Pancreas (tissue), 10 donors: ENCODE measurements around the gene HTRA1. TPM values are rescaled to one million over a fixed set of nuclear protein-coding genes. Genes with fewer than 3 reads are reported as not detected.

Experiments used
- ATAC-seq, 4 donors: fragments of 200-7000 bp; cut with Tn5 transposase; one replicate each; pipeline versions ENCODE4 v1.8.0 to v1.9.1; 2020; ENCODE audit warnings: mild to moderate bottlenecking in 4 of 4, moderate library complexity in 4 of 4
- DNase-seq, 6 donors: peaks; one replicate each; pipeline ENCODE4 v3.0.0-alpha.2; 2020
- FAIRE-seq: peaks from 2 replicates; lab custom pipeline; 2012; peaks lifted over from hg19 to GRCh38; lab: Jason Lieb, UNC
- H3K27ac ChIP-seq, 4 donors: fragments of 200-600 bp; sonication (generic); 1 replicate in 3 of 4; 2 replicates in 1 of 4; pipeline versions ENCODE4 v1.5.0 to v1.8.0; 2020
- H3K27me3 ChIP-seq, 4 donors: fragments of 200-600 bp; one replicate each; pipeline ENCODE4 v1.8.0; 2021
- H3K36me3 ChIP-seq, 3 donors: fragments of 200-600 bp; sonication (generic) in 1 of 3; one replicate each; pipeline versions ENCODE4 v1.5.0 to v1.8.0; 2020 to 2021
- H3K4me1 ChIP-seq, 3 donors: fragments of 200-600 bp; one replicate each; pipeline ENCODE4 v1.8.0; 2021
- H3K4me3 ChIP-seq, 4 donors: fragments of 200-600 bp; sonication (generic) in 2 of 4; one replicate each; pipeline versions ENCODE4 v1.5.0 to v1.8.0; 2020 to 2021
- H3K9me3 ChIP-seq, 4 donors: fragments of 200-600 bp; one replicate each; pipeline ENCODE4 v1.8.0; 2021
- CTCF ChIP-seq, 4 donors: fragments of 200-600 bp; sonication (generic) in 3 of 4; IDR thresholded peaks; one replicate each; pipeline versions ENCODE4 v1.5.0 to v1.8.0; 2021; ENCODE audit warnings: antibody characterized with exemption in 4 of 4
- WGBS, 2 donors: extraction: QIAGEN DNeasy Blood & Tissue Kit; methylation state at CpG; one replicate each; pipeline ENCODE4 v1.1.7; 2013; 5-methylcytosine and 5-hydroxymethylcytosine counted together
- intact Hi-C, 3 donors: fragments of 100-400 bp; cut with DNase I; formaldehyde crosslinking; loops; one replicate each; pipeline versions ENCODE4 v1.11.1 to v1.14.2; 2022
- polyA plus RNA-seq, 2 donors: library from polyadenylated mRNA; stranded (reverse); fragments of 200-250 nt; gene quantifications; one replicate each; pipeline ENCODE4 v1.2.3, GENCODE V29; 2013
- total RNA-seq, 6 donors: library from RNA; stranded (reverse); fragmentation: NEBNext Ultra II Directional in 4 of 6; extraction: Animal tissue kit (Norgen Biotek cat#: 25700) in 4 of 6; gene quantifications; one replicate each; pipeline versions ENCODE4 v1.2.1 to v1.2.4, GENCODE V29; 2021 to 2023
- donor health status: healthy with polysubstance abuse.
- donor health status: DM: no; HTN: no; CAD: no; lungs with moderate emphysema.
- donor health status: DM: no; HTN: no; CAD: no.
- donor health status: control.
- donor health status: control.
- donor health status: Bipolar disorder and iron deficiency.
- donor health status: DM: yes; HTN: yes; CAD: no.
- donor health status: DM: no; HTN: no; CAD: no.
- donor health status: DM: no; HTN: no; CAD: no.
- donor health status: DM: yes; HTN: yes; CAD: no.

HTRA1 gene
- total and polyA plus RNA-seq, 8 donors, result 10.4 to 83.0 (median 20.8) TPM

GRCh38 chr10:122490268-122490667 lies 28.9 kb downstream of the HTRA1 start:
- FAIRE-seq (no peak), DNase-seq (no peak), ATAC-seq (no peak)
- Histone ChIP-seq H3K9me3 (no peaks in the 10 kb centered on the region), H3K4me3 (no peak overlapping the region), H3K36me3 (no peaks in the 10 kb centered on the region), H3K4me1 (no peaks in the 10 kb centered on the region), H3K27me3 (no peaks in the 10 kb centered on the region), H3K27ac (no peak overlapping the region)
- 88 to 90% methylated on average over 4 of the region's 4 CpGs for WGBS, 2 donors
- no peak for TF ChIP-seq CTCF (IDR thresholded peaks at IDR 0.05)
- intact Hi-C loops, result no loop called here

- no peak overlapping the region for H3K27ac ChIP-seq
- no peak for ATAC-seq
- FAIRE-seq, result no peak
- TF ChIP-seq CTCF (IDR thresholded peaks at IDR 0.05), result no peak
- no peaks in the 10 kb centered on the region for H3K27me3 ChIP-seq
- DNase-seq, result peak in 1 of 6 donors; percentile 46
- no peaks in the 10 kb centered on the region for H3K9me3 ChIP-seq
- H3K36me3 ChIP-seq, result no peaks in the 10 kb centered on the region
- intact Hi-C loops, result no loop called here
- WGBS, 2 donors, result 86 to 90% methylated on average over 26 of the region's 26 CpGs
- no peaks in the 10 kb centered on the region for H3K4me1 ChIP-seq
- no peak overlapping the region for H3K4me3 ChIP-seq
These were observed 29.7 kb downstream of the HTRA1 start for GRCh38 chr10:122490786-122491680.

GRCh38 chr10:122492006-122492405 lies 30.7 kb downstream of the HTRA1 start:
- FAIRE-seq (no peak), DNase-seq (no peak), ATAC-seq (no peak)
- intact Hi-C loops, result no loop called here
- Histone ChIP-seq H3K36me3 (no peaks in the 10 kb centered on the region), H3K27me3 (no peaks in the 10 kb centered on the region), H3K4me3 (no peak overlapping the region), H3K27ac (no peak overlapping the region), H3K4me1 (no peaks in the 10 kb centered on the region), H3K9me3 (no peaks in the 10 kb centered on the region)
- 90 to 91% methylated on average over 9 of the region's 9 CpGs for WGBS, 2 donors
- no peak for TF ChIP-seq CTCF (IDR thresholded peaks at IDR 0.05)

GRCh38 chr10:122492999-122493481 lies 31.7 kb downstream of the HTRA1 start:
- no peaks in the 10 kb centered on the region for H3K4me1 ChIP-seq
- WGBS, 2 donors, result 86 to 88% methylated on average over 9 of the region's 9 CpGs
- no peaks in the 10 kb centered on the region for H3K36me3 ChIP-seq
- no peaks in the 10 kb centered on the region for H3K9me3 ChIP-seq
- intact Hi-C loops, result no loop called here
- peak in 3 of 4 donors; percentile 22 to 34 (median 31) for ATAC-seq
- no peak overlapping the region for H3K27ac ChIP-seq
- no peaks in the 10 kb centered on the region for H3K27me3 ChIP-seq
- FAIRE-seq, result no peak
- no peak for TF ChIP-seq CTCF (IDR thresholded peaks at IDR 0.05)
- peak in 1 of 6 donors; percentile 41 for DNase-seq
- no peak overlapping the region for H3K4me3 ChIP-seq

- ATAC-seq (no peak), DNase-seq (no peak), FAIRE-seq (no peak)
- 91 to 93% methylated on average over 4 of the region's 4 CpGs for WGBS, 2 donors
- no peaks in the 10 kb centered on the region for H3K4me1 ChIP-seq
- no peak overlapping the region for H3K4me3 ChIP-seq
- no peaks in the 10 kb centered on the region for H3K36me3 ChIP-seq
- intact Hi-C loops, result no loop called here
- H3K27ac ChIP-seq, result no peak overlapping the region
- H3K9me3 ChIP-seq, result no peaks in the 10 kb centered on the region
- TF ChIP-seq CTCF (IDR thresholded peaks at IDR 0.05), result no peak
- no peaks in the 10 kb centered on the region for H3K27me3 ChIP-seq
These were observed 32.4 kb downstream of the HTRA1 start for GRCh38 chr10:122493761-122494160.
